GM18505 (cell line): ENCODE data around the gene DHX35.

ENCODE experiments used
- ATAC-seq: cut with Tn5 transposase; IDR thresholded peaks from one replicate; pipeline ENCODE4 v1.9.1; 2021; ENCODE audit not compliant: unreplicated experiment
- POLR2A ChIP-seq: IDR thresholded peaks from 4 replicates; pipeline ENCODE4 v1.6.1; 2011; ENCODE audit warnings: borderline replicate concordance; ENCODE audit not compliant: insufficient read depth, insufficient read length; ENCODE audit errors: extremely low read depth

Gene DHX35

GRCh38 chr20:38962044-38962927 is at the start of gene DHX35:
TSS of gene DHX35 (plus strand) at chr20:38962344. CDS start at chr20:38962368, 24 bp downstream.
- peak; percentile 75 for TF ChIP-seq POLR2A
- peak; percentile 97 for ATAC-seq

GRCh38 chr20:38915355-38915754 is 46.8 kb upstream of the DHX35 start:
- no peak for TF ChIP-seq POLR2A
- no peak for ATAC-seq

DNA sequence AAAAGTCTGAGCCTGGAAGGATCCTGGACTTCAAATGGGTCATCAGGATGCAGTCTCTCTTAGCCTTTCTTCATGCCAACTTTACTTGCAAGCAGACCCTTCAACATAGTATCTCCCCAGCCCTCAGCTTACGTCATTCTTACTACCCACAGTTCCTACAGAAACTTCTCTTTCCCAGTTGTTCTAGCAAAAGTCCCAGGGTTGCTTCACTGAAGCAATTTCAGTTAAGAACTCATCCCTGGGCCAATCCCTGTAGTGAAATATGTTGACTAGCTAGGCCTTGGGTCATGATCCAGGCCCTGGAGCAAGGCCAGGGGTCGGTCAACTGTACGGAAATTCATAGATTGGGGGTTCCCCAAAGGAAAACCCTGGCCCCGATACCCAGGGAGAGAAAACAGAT is 44.5 kb upstream of the DHX35 start:
- TF ChIP-seq POLR2A = no peak
- ATAC-seq = no peak

- no peak for ATAC-seq
- TF ChIP-seq POLR2A = no peak
Observed at GRCh38 chr20:38918172-38918571, 44.0 kb upstream of the DHX35 start.

GRCh38 chr20:38919683-38920082 is 42.5 kb upstream of the DHX35 start:
- no peak for TF ChIP-seq POLR2A
- no peak for ATAC-seq

DNA sequence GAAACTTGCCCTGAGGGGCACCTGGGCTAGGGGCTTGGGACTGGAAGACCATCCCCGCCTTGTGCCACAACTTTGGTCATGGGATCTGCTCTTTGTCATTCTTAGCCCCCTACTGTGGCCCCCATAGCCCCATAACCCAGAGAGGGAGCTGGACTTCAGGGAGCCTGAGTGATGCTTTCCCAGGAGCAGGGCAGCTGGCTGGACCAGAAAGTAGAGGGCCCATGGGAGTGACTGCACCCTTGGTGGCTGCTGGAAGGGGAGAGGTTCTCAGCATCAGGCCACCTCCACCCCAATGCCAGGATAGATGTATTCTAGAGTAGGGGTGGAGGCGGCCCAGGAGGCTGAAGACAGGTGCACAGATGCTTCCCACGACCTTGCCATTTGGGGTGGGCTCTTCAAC is 41.7 kb upstream of the DHX35 start:
- ATAC-seq = no peak
- TF ChIP-seq POLR2A = no peak

- no peak for TF ChIP-seq POLR2A
Observed at GRCh38 chr20:38920851-38921250, 41.3 kb upstream of the DHX35 start.

DNA sequence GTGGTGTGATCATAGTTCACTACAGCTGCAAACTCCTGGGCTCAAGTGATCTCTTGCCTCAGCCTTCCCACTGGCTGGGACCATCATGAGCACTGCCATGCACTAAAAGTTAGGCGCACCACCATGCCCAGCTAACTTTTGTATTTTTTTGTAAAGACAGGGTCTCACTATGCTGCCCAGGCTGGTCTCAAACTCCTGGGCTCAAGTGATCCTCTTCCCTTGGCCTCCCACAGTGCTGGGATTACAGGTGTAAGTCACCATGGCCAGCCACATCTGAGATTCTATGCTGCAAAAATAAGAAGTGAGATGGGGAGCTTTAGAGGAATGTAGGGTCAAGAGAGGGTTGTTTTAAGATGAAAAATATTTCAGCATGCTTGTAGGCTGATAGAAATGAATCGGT is 37.4 kb upstream of the DHX35 start:
- TF ChIP-seq POLR2A = no peak
- ATAC-seq = no peak

More at GRCh38 chr20:38920851-38921250, 41.3 kb upstream of the DHX35 start:
- no peak for ATAC-seq

DNA sequence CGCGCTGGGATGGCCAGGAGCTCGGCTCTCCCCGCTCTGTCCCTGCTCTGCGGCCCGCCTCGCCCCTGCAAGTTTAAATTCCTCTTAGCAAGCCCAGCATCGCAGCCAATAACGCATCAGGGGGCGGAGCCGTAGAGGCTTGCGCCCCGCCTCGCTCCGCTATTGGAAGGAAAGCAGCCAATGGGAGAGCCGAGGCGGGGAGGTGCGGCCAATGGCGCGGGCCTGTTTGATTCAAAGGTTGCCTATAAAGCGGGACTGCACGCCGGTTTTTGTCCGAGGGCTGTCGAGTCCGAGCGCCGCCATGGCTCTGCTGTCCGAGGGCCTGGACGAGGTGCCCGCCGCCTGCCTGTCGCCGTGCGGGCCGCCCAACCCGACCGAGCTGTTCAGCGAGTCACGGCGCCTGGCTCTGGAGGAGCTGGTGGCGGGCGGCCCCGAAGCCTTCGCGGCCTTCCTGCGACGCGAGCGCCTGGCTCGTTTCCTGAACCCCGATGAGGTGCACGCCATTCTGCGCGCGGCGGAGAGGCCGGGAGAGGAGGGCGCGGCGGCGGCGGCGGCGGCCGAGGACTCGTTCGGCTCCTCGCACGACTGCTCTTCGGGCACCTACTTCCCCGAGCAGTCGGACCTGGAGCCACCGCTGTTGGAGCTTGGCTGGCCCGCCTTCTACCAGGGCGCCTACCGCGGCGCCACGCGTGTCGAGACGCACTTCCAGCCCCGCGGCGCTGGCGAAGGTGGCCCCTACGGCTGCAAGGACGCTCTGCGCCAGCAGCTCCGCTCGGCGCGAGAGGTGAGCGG is 35.8 kb upstream of the DHX35 start, which contains the start of gene FAM83D:
FAM83D (plus strand) TSS at position 276 of the 792 bp plus-strand sequence; CDS start at position 302, 26 bp downstream.
- ATAC-seq = peak; percentile 96

GRCh38 chr20:38926934-38927616 is 35.1 kb upstream of the DHX35 start:
- ATAC-seq = peak; percentile 13

More for the DNA sequence above, 35.8 kb upstream of the DHX35 start, which contains the start of gene FAM83D:
- peak; percentile 97 for TF ChIP-seq POLR2A

GRCh38 chr20:38927902-38928578 is 34.1 kb upstream of the DHX35 start:
- TF ChIP-seq POLR2A = no peak
- ATAC-seq = no peak

More at GRCh38 chr20:38926934-38927616, 35.1 kb upstream of the DHX35 start:
- TF ChIP-seq POLR2A = no peak

DNA sequence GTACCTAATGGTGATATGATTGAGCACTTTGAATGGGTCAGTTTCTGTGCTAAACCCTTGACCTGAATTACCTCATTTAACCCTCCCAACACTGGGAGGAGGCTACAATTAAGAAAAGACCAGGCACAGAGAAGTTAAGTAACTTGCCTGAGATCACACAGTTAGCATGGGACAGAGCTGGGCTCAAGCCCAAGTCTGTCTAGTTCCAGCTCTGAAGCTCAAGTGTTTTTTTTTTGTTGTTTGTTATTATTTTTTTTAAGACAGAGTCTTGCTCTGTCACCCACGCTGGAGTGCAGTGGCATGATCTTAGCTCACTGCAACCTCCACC is 31.9 kb upstream of the DHX35 start:
- ATAC-seq = no peak
- no peak for TF ChIP-seq POLR2A
